ENCODE data around the gene WWC2.
"Not testable (repeated sequence)": the region's sequence is repeated elsewhere in the genome, so short reads cannot be mapped to it uniquely, and the experiment has no call there.

WWC2 gene

DNA sequence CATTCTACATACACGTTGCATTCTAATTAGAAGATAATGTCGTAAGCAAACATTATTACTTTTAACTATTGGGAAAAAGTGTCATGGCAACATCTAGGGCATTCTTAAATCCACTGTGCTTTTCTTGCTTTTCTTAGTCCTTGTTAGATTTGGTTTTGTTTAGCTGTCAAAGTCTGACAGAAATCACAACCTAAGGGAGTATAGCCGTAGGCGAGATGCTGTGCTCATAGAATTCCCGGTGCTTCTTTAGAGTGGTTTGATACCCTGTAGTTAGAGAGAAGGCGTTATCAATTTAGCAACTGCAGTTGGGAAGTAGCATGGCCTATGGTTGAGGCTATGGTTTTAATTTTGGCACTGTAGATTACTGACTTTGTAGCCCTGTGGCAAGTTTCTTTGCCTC, 45.7 kb downstream of the WWC2 start:
- no peak for DNase-seq

GRCh38 chr4:183145773-183146172, 46.7 kb downstream of the WWC2 start:
- no peak for DNase-seq

GRCh38 chr4:183146478-183146877, 47.4 kb downstream of the WWC2 start:
- no peak for DNase-seq

GRCh38 chr4:183147196-183147595, 48.1 kb downstream of the WWC2 start:
- peak; percentile 33 for DNase-seq

- no peak for DNase-seq
Measured at GRCh38 chr4:183147983-183148382, 48.9 kb downstream of the WWC2 start.

DNA sequence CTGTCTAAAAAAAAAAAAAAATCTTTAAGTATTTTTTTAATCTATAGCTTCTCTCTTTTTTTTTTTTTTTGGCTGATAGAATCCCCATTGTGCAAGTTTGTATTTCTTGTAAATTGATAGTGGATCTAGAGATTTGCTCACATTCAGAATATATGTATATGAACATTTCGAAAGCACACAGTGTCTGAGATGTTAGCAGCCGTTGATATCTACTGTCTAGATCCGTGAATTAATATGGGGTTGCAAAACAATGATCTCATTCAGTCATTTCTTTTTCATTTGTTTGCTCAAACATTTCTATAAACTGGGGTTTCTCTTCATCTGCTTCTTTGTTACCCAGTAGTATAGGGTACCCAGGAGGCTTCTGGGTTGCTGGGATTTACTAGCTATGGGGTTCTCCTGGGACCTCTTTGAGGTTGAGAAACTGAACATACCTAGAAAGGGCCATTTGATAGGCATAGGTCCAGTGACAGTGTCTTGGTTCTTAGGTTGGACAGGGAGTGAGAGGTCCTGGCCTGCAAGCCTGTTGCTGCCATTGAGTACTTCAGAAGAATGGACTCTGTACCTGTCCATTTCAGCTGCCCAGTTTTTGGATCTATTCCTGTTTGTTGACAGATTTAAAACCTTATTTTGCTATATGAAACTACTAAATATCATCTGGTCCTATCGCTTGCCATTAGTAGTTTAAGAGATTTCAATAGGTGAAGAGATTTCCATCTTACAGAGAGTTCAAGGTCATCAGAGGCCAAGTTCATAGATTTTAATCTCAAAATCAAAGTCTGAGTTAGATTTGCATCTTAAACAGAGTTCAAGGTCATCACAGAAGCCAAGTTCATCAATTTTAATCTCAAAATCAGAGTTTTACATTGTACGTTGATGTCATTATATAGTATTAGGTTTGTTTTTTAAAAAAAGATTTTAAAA, 50.8 kb downstream of the WWC2 start:
- no peak for DNase-seq

DNA sequence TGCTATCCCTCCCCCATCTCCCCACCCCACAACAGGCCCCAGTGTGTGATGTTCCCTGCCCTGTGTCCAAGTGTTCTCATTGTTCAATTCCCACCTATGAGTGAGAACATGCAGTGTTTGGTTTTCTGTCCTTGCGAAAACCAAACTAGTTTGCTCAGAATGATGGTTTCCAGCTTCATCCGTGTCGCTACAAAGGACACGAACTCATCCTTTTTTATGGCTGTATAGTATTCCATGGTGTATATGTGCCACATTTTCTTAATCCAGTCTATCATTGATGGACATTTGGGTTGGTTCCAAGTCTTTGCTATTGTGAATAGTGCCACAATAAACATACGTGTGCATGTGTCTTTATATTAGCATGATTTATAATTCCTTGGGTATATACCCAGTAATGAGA, 51.6 kb downstream of the WWC2 start:
- DNase-seq = not testable (repeated sequence)

- not testable (repeated sequence) for DNase-seq
Measured at GRCh38 chr4:183152232-183152631, 53.2 kb downstream of the WWC2 start.

DNA sequence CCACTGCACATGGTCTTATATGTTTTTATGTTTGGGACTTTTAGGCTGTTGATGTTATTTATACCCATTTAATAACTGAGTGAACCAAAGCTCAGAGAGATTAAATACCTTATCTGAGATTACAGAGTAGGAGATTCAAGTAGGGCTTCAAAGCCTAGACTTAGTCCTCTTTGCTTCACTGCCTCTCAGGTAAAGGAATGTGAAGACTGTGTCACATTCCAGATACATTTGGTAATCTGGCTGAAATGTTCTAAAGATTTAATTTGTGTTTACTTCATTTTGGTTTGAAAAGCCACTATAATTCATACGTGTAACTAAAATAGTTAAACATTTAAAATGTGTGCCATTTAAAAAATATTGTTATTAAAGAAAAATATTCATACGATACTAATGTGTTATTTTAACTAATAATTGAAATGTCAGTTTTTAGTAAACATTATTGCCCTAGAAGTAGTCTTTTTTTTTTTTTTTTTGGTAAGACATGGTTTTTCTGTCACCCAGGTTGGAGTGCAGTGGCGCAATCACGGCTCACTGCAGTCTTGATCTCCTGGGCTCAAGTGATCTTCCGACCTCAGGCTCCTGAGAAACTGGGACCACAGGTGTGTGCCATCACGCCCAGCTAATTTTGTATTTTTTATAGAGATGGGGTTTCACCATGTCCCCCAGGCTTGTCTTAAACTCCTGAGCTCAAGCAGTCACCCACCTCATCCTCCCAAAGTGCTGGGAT, 54.3 kb downstream of the WWC2 start:
- no peak for DNase-seq

DNA sequence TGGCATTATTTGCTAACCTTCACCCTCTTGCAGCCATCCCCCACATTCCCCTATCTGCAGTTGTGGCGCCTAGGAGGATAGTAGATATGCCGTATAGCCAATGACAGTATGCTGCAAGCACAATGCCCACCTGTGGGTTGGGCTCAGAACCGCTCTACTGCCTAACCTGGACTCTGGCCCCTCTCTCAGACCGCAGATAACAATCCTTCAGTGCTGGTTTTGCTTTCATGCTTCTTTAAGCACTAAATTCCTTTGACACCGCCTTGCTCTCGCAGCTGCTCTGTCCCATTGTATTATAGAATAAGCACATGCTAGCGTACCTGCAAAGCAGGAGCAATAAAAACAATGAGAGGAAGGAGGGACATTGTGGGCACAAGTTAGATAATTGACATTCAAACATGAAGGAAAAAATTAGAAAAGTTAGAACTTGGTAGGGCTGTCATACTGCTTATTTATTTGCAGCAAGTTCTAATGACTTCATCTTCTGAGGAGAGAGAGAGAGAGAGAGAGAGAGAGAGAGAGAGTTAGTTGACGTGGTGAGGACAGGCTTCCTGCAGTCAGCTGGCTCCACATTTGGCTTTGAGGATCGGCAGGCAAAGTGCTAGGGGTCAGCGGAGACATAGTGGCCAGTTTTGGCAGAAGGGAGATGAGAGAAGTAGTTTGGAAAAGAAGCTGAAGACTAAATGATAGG, 55.8 kb downstream of the WWC2 start:
- DNase-seq = peak; percentile 54

GRCh38 chr4:183155450-183156184, 56.6 kb downstream of the WWC2 start:
- DNase-seq = no peak

GRCh38 chr4:183157215-183157614, 58.2 kb downstream of the WWC2 start:
- no peak for DNase-seq

DNA sequence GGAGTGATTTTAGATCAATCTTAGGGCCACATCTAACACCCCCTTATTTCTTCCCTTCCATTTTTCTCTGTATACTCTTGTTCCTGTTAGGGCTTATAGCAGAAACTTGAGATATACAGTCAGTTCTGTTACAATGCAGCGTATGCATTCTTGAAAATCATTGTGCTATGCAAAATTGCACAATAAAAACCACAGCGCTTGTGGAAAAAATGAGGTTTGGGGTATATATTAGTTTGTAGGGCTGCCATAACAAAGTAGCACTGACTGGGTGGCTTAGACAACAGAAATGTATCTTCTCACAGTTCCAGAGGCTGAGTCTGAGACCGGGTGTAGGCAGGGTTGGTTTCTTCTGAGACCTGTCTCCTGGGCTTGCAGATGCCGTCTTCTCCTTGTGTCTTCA, 59.0 kb downstream of the WWC2 start:
- DNase-seq = no peak

DNA sequence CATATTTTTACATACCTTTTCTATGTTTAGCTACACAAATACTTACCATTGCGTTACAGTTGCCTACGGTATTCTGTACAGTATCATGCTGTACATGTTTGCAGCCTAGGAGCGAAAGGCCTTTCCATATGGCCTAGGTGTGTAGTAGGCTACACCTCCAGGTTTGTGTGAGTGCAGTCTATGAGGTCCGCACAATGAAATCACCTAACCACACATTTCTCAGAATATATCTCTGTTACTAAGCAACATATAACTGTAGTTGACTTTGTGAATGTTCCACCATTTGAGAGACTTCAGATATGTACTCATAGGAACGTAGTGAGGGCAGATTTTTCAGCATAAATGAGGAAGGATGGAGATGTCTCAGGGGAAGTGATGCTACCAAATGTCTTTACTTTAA, 62.6 kb downstream of the WWC2 start:
- DNase-seq = no peak

GRCh38 chr4:183163135-183163534, 64.1 kb downstream of the WWC2 start:
- DNase-seq = no peak

GRCh38 chr4:183164963-183165362, 65.9 kb downstream of the WWC2 start:
- DNase-seq = no peak

DNA sequence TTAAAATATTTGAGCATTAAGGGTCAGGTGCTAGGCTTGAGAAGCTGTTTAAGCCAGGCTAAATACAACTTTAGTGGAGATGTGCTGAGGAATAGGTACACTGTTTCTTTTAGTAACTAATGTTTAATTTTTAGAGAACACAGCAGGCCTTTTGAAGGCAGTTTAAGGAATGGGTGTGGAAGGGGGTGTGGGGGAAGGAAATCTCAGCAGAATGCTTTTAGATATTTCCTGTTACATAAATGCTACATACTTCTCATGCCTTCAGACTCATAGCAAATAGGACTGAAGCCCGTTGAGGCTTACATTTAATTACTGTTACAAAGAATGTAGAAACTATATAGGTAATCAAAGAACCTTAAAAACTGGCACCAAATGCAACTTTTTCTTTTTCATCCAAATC, 66.3 kb downstream of the WWC2 start:
- no peak for DNase-seq

DNA sequence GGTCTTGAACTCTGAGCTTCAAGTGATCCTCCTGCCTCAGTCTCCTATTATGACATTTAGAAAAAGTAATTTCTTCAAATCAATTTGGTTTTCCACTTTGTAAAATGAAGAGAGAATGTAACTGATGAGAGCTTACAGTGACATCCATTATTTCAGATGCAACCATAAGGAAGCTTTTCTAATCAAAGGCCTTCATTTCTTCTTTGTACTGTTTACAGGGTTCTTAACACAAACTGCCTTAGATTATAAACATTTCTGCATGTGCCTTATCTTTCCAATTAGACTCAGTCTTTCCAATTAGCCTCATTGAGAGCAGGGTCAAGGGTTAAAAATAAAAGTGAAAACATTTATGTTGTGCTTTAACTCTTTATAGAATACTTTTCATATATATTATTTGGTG, 71.8 kb downstream of the WWC2 start:
- DNase-seq = no peak

GRCh38 chr4:183171484-183172267, 72.6 kb downstream of the WWC2 start:
- peak; percentile 83 for DNase-seq

GRCh38 chr4:183172881-183173280, 73.8 kb downstream of the WWC2 start:
- no peak for DNase-seq

GRCh38 chr4:183173580-183174526, 74.8 kb downstream of the WWC2 start:
- DNase-seq = peak; percentile 24

Measured in kidney glomerular epithelial cell (primary cell).